Measurements from ENCODE around the gene CCR7.

GRCh38 chr17:40515011-40515410 is 50.3 kb downstream of the CCR7 start:
- no peak for TF ChIP-seq EP300 (IDR thresholded peaks at IDR 0.05; ENCODE audit: low read depth)
- TF ChIP-seq, protein P1, sequence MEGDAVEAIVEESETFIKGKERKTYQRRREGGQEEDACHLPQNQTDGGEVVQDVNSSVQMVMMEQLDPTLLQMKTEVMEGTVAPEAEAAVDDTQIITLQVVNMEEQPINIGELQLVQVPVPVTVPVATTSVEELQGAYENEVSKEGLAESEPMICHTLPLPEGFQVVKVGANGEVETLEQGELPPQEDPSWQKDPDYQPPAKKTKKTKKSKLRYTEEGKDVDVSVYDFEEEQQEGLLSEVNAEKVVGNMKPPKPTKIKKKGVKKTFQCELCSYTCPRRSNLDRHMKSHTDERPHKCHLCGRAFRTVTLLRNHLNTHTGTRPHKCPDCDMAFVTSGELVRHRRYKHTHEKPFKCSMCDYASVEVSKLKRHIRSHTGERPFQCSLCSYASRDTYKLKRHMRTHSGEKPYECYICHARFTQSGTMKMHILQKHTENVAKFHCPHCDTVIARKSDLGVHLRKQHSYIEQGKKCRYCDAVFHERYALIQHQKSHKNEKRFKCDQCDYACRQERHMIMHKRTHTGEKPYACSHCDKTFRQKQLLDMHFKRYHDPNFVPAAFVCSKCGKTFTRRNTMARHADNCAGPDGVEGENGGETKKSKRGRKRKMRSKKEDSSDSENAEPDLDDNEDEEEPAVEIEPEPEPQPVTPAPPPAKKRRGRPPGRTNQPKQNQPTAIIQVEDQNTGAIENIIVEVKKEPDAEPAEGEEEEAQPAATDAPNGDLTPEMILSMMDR (IDR thresholded peaks at IDR 0.05), result no peak
- no peak for TF ChIP-seq POLR2A (IDR thresholded peaks at IDR 0.05)
- TF ChIP-seq POLR2AphosphoS5 (IDR thresholded peaks at IDR 0.05), result no peak
